AG10803 (cell line): ENCODE data around the gene NCKAP5.

Source experiments
- DNase-seq: peaks from one replicate; pipeline ENCODE4 v3.0.0; 2010; ENCODE audit warnings: low read depth
- H3K4me3 ChIP-seq: 2 replicates; pipeline ENCODE4 v1.5.1; 2011; ENCODE audit warnings: mild to moderate bottlenecking, low read length, control low read depth
- TF ChIP-seq, protein P1 (sequence below): conservative IDR thresholded peaks from 2 replicates; pipeline ENCODE4 v1.5.1; 2011; ENCODE audit warnings: mild to moderate bottlenecking, low read length, control low read depth, inconsistent platforms

The NCKAP5 gene

DNA sequence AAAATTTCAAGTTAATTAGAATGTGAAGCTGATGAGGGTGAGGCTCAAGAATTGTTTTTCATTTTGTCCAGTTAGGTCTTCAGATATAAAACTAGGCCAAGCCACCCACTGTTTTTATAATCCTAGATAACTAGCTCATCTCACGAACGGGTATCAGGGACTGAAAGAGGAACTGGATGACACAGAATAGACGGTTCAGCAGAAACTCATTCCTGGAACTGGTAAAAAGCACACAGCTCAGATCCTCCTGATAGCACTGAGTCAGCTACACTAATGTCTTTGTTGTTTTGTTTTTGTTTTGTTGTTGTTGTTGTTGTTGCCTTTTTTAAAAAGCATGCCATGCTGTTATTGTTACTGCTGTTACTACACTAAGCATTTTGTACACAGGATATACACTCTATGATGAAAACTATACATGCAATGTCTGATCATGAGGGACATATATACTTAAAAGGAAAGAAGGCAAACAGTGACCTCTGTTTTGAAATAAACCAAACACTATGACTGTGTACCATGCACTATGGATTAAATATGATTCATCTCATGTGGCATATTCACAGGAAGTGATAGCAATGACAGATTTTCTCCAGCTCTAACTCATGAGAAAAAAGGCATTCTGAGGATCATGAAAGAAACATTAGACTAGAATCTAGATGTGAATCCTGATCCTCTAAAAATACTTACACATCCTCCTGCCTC is 437.6 kb downstream of the NCKAP5 start:
- no peak for DNase-seq
- no peak overlapping the region for H3K4me3 ChIP-seq
- TF ChIP-seq, protein P1, sequence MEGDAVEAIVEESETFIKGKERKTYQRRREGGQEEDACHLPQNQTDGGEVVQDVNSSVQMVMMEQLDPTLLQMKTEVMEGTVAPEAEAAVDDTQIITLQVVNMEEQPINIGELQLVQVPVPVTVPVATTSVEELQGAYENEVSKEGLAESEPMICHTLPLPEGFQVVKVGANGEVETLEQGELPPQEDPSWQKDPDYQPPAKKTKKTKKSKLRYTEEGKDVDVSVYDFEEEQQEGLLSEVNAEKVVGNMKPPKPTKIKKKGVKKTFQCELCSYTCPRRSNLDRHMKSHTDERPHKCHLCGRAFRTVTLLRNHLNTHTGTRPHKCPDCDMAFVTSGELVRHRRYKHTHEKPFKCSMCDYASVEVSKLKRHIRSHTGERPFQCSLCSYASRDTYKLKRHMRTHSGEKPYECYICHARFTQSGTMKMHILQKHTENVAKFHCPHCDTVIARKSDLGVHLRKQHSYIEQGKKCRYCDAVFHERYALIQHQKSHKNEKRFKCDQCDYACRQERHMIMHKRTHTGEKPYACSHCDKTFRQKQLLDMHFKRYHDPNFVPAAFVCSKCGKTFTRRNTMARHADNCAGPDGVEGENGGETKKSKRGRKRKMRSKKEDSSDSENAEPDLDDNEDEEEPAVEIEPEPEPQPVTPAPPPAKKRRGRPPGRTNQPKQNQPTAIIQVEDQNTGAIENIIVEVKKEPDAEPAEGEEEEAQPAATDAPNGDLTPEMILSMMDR = no peak

DNA sequence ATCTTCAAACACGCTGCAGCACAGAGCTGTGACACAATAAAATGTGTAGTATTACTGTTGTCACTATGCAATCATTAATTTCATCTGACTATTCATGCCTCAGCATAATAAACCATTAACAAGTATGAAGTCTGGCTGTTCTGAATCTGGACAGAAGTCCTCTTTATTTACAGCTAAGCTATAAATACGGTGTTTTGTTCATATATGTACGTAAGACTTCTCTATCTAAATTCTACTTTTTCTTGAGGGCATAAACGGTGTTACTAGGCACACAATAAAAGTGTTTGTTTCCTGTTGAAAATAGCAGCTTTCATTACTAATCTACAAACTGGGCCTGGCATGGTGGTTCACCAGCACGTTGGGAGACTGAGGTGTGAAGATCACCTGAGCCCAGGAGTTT is 443.8 kb downstream of the NCKAP5 start:
- no peak for DNase-seq
- TF ChIP-seq, protein P1 = no peak
- H3K4me3 ChIP-seq = no peak overlapping the region

DNA sequence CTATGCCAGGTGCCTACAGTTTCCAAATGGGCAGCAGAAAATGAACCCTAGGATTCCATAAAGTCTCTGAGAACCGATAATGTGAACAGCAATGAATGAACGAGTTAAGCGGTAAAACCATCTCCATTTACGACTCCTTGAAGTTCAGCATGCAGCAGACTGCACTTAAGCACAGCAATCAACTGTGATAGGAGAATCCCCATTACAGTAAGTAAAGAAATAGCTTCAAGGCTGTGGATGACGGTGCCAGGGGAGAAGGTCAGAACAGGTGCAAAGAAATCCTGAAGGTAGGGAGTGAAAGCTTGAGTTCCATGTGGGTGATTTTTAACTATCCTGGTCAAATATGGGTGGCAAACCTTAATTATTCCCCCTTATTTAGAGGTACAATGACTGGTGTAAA is 444.4 kb downstream of the NCKAP5 start:
- no peak overlapping the region for H3K4me3 ChIP-seq
- no peak for DNase-seq
- TF ChIP-seq, protein P1 = no peak

DNA sequence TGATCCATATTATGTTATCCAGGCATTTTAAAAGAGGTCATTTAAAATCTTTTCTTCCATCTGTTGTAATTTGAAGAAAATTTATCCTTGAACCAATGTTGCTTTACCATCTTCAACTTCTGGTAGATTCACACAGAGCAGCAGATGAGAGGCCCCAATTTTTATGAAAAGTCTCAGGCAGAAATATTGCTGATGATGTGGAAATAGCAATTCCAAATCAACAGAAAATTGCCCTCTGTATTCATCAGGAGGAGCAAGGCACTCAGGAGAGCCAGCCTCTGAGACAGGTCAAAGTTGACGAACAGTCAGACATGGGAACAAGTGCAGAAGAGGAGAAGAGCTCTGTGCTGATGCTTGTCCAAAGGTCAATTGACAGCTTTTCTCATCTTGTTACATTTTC is 444.9 kb downstream of the NCKAP5 start:
- DNase-seq = no peak
- no peak overlapping the region for H3K4me3 ChIP-seq
- TF ChIP-seq, protein P1 = no peak

DNA sequence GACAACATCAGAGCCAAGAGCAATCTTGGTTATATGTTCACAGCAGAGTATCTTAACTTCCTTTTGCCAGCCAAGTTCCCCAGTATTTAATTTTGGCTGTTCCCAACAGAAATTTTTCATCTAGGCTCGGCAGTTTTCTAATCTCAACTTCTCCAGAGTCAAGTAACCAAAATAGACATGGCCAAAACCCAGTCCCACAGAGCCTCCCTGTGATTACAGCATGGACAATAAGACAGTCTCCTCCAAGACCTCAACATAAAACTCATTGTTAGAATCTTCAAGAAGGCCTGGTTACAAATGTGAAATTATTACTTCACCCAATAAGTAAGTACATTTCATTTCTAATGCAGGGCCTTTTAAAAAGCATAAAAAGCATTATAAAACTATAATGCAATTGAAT is 445.7 kb downstream of the NCKAP5 start:
- DNase-seq = no peak
- TF ChIP-seq, protein P1 = no peak
- no peak overlapping the region for H3K4me3 ChIP-seq

DNA sequence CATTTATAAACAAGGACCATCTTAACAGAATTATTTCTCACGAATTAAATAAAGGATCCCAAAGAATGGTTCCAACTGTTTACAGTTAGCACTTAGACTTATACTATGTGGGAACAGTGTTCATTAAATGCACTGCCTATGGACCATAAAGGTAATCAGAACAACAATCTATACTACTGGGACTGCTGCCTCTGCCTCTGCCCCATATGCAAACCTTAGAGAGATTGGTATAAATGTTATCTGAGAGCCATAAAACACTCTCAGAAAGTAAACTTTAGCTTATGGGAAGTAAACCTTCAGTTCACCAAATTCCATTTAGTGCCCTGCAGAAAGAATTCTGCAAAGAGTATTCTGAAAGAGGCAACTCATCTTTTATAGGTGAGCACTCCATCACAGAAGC is 448.0 kb downstream of the NCKAP5 start:
- no peak for DNase-seq
- H3K4me3 ChIP-seq = no peak overlapping the region
- TF ChIP-seq, protein P1 = no peak

DNA sequence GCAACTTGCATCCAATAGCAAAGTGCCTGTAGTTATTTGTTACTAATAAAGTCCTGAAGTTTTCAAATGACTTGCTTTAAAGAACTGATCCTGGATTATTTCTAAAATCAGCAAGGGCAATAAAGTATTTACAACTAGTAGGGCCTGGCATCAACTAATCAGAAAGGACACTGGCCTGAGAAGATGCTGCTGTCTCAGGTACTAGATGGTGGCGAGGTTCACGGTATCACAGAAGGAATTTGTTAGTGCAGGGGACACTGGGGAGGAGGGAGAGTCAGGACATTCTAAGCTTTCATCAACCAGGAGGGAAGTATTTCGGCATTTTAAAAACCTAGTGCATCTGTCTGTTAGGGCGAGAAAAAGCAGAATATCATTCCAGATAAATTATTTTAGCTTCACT is 458.1 kb downstream of the NCKAP5 start:
- TF ChIP-seq, protein P1 = no peak
- H3K4me3 ChIP-seq = no peak overlapping the region
- DNase-seq = no peak
